Parathyroid adenoma (tissue), 2 donors: ENCODE data around the gene NDST1.

ENCODE experiments used
- H2AFZ ChIP-seq: fragments of 300-600 bp; sonication (generic); one replicate; pipeline ENCODE4 v1.7.0; 2017; ENCODE audit warnings: antibody characterized with exemption, mild to moderate bottlenecking
- H3K27ac ChIP-seq: fragments of 300-600 bp; sonication (generic); one replicate; pipeline ENCODE4 v1.7.0; 2017
- H3K27me3 ChIP-seq: fragments of 300-600 bp; sonication (generic); one replicate; pipeline ENCODE4 v1.7.0; 2017; ENCODE audit warnings: low read length; ENCODE audit not compliant: control insufficient read depth, insufficient read depth
- H3K36me3 ChIP-seq: fragments of 300-600 bp; sonication (generic); one replicate; pipeline ENCODE4 v1.7.0; 2017; ENCODE audit warnings: low read length; ENCODE audit not compliant: control insufficient read depth, insufficient read depth
- H3K4me1 ChIP-seq: fragments of 300-600 bp; sonication (generic); one replicate; pipeline ENCODE4 v1.7.0; 2017; ENCODE audit warnings: control low read depth
- H3K4me2 ChIP-seq: fragments of 300-600 bp; sonication (generic); one replicate; pipeline ENCODE4 v1.7.0; 2017; ENCODE audit warnings: low read length
- H3K4me3 ChIP-seq: fragments of 300-600 bp; sonication (generic); one replicate; pipeline ENCODE4 v1.7.0; 2017; ENCODE audit warnings: low read depth, low read length
- H3K79me2 ChIP-seq: fragments of 300-600 bp; sonication (generic); one replicate; pipeline ENCODE4 v1.7.0; 2017; ENCODE audit warnings: control low read depth
- H3K9ac ChIP-seq: fragments of 300-600 bp; sonication (generic); one replicate; pipeline ENCODE4 v1.7.0; 2017; ENCODE audit warnings: mild to moderate bottlenecking
- H3K9me3 ChIP-seq: fragments of 300-600 bp; sonication (generic); one replicate; pipeline ENCODE4 v1.7.0; 2017; ENCODE audit warnings: low read length; ENCODE audit not compliant: control insufficient read depth
- TF ChIP-seq, protein P1 (sequence below): fragments of 300-600 bp; sonication (generic); IDR thresholded peaks from one replicate; pipeline ENCODE4 v1.7.0; 2017; ENCODE audit warnings: antibody characterized with exemption, mild to moderate bottlenecking
- donor health status: primary hyperparathyroidism.

Gene NDST1

GRCh38 chr5:150582241-150583109, 74.5 kb downstream of the NDST1 start:
- H2AFZ ChIP-seq, result peak overlapping the region; percentile 30
- no peak overlapping the region for H3K4me3 ChIP-seq
- H3K79me2 ChIP-seq, result no peaks in the 10 kb centered on the region
- no peaks in the 10 kb centered on the region for H3K27me3 ChIP-seq
- TF ChIP-seq, protein P1, sequence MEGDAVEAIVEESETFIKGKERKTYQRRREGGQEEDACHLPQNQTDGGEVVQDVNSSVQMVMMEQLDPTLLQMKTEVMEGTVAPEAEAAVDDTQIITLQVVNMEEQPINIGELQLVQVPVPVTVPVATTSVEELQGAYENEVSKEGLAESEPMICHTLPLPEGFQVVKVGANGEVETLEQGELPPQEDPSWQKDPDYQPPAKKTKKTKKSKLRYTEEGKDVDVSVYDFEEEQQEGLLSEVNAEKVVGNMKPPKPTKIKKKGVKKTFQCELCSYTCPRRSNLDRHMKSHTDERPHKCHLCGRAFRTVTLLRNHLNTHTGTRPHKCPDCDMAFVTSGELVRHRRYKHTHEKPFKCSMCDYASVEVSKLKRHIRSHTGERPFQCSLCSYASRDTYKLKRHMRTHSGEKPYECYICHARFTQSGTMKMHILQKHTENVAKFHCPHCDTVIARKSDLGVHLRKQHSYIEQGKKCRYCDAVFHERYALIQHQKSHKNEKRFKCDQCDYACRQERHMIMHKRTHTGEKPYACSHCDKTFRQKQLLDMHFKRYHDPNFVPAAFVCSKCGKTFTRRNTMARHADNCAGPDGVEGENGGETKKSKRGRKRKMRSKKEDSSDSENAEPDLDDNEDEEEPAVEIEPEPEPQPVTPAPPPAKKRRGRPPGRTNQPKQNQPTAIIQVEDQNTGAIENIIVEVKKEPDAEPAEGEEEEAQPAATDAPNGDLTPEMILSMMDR, result no peak
- H3K36me3 ChIP-seq, result no peaks in the 10 kb centered on the region
- no peaks in the 10 kb centered on the region for H3K9me3 ChIP-seq
- H3K27ac ChIP-seq, result no peak overlapping the region
- no peak overlapping the region for H3K9ac ChIP-seq
- H3K4me1 ChIP-seq, result no peaks in the 10 kb centered on the region
- no peak overlapping the region for H3K4me2 ChIP-seq

DNA sequence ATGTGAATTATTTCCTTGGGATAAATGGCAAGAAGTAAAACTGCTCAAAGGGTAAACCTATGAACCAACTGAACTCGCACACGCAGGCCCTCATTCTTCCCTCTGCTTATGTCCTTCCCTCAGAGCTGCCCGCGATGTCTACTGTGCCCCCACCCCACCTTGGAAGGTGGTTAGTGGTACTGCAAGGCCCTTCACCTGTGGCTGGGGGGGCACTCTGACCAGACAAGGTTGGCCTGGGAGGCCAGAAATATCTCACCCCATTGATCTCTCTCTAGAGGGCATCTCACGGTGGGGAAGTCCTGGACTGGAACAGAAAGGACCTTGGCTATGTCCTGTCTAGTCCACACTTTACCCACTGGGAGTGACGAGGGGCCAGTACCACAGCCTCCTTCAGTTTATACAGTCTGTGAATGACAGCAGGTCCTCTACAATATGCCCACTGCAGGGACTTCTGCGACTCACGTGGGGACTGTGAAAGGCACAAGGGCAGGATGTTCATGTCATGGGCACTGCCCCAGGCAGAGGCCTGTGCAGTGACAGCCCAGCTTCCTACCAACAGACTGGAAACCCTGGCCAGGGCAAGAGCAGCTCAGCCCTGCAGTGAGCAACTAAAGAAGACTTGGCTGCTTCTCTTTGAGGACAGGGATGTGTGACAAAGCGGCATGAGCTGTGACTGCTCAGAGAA, 75.8 kb downstream of the NDST1 start:
- Histone ChIP-seq H3K4me2 (no peak overlapping the region), H3K36me3 (no peaks in the 10 kb centered on the region), H3K4me3 (no peak overlapping the region), H3K9me3 (no peaks in the 10 kb centered on the region), H3K9ac (no peak overlapping the region), H3K4me1 (no peaks in the 10 kb centered on the region), H2AFZ (no peak overlapping the region), H3K27me3 (no peaks in the 10 kb centered on the region), H3K79me2 (no peaks in the 10 kb centered on the region), H3K27ac (no peak overlapping the region)
- TF ChIP-seq, protein P1, result no peak

DNA sequence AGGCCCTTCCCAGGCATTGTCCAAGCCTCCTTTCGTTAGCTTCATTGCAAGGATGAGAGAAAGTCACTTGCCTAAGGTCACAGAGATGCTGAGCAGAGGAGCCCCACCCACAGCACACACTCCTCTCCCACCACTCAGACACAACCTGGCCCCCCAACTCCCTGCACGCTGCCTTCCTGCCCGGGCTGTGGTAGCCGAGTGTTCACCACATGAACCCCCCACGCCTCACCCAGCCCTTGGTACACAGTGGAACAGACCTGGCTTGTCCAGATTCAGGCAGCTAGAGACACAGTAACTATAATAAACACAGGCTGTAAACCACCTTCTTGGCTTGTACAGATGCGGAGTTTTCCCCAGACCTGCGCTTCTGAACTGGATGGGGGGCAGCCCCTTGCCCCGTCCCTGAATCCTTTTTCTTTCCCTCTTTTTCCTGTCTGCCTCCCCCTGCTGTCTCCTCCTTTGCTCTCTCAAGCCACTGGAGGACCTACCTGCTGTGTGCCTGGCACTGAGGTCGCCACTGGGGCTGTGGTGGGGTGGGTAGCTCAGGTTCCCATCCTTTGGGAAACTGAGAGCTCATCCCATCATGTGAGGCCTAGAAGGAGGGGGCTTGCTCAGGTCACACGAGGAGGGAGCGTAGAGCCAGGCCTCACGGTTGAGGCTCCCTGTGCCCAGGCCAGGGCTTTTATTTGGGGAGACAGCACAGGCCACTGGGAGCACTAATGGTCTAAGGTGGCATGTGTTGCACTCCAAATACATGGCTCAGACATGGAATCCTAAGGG, 76.8 kb downstream of the NDST1 start:
- no peaks in the 10 kb centered on the region for H3K79me2 ChIP-seq
- TF ChIP-seq, protein P1, result no peak
- H3K4me3 ChIP-seq, result no peak overlapping the region
- H3K4me1 ChIP-seq, result no peaks in the 10 kb centered on the region
- no peak overlapping the region for H2AFZ ChIP-seq
- no peak overlapping the region for H3K4me2 ChIP-seq
- H3K9ac ChIP-seq, result no peak overlapping the region
- H3K27me3 ChIP-seq, result no peaks in the 10 kb centered on the region
- H3K9me3 ChIP-seq, result no peaks in the 10 kb centered on the region
- H3K27ac ChIP-seq, result no peak overlapping the region
- no peaks in the 10 kb centered on the region for H3K36me3 ChIP-seq

DNA sequence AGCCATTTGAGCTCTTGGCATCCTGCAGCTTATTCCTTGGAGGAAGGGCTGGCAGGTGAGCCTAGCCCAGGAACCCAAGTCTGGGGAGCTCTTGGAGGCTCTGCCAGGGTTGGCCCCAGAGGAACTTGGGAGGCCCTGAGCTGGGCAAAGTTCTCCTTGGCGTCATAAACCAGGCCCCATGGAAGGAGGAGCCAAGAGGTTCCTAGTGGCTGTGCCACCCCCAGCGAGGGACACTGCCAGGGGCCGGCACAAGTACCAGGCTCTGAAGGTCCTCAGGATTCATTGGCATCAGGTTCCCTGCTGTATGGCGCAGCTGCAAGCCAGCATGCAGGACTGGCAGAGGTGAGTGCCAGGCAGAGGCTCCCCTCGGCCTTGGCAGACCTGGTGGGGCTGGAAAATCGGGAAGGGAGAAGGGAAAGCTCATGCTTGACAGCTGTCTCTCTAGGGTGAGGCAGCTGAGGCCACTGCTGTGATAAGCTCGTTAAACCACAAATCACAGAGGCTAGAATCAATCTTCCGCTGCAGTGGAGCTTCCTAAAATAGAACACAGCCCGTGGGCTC, 77.9 kb downstream of the NDST1 start:
- H3K9ac ChIP-seq, result no peak overlapping the region
- TF ChIP-seq, protein P1, result no peak

More for the DNA sequence above, 77.9 kb downstream of the NDST1 start:
- H3K36me3 ChIP-seq, result no peaks in the 10 kb centered on the region
- no peak overlapping the region for H3K4me2 ChIP-seq
- H3K79me2 ChIP-seq, result no peaks in the 10 kb centered on the region
- no peaks in the 10 kb centered on the region for H3K27me3 ChIP-seq
- H3K4me1 ChIP-seq, result no peaks in the 10 kb centered on the region
- H3K27ac ChIP-seq, result no peak overlapping the region
- no peak overlapping the region for H2AFZ ChIP-seq
- no peaks in the 10 kb centered on the region for H3K9me3 ChIP-seq
- no peak overlapping the region for H3K4me3 ChIP-seq
